Measurements from ENCODE around the gene GNG4. TPM values are rescaled to one million over a fixed set of nuclear protein-coding genes. Genes with fewer than 3 reads are reported as not detected.

GNG4 gene
- total RNA-seq, 1 donor, result 7.3 TPM

- TF ChIP-seq CTCF (IDR thresholded peaks at IDR 0.05; ENCODE audit: insufficient read depth, low read depth, low read length), result no peak
- no peak for DNase-seq (ENCODE audit: low read depth)
- peak within 1 kb of the TSS; percentile 78 for H3K4me3 ChIP-seq (ENCODE audit: low read depth, low read length)
Measured at GRCh38 chr1:235504122-235504493, 145.5 kb downstream of the GNG4 start, which contains the start of gene B3GALNT2. TSS of gene B3GALNT2 (minus strand) at chr1:235504452. CDS start at chr1:235504252, 200 bp downstream.

GRCh38 chr1:235503403-235504121 lies 146.0 kb downstream of the GNG4 start:
- DNase-seq (ENCODE audit: low read depth), result peak; percentile 61
- peak overlapping the region; percentile 69 for H3K4me3 ChIP-seq (ENCODE audit: low read depth, low read length)
- TF ChIP-seq CTCF (IDR thresholded peaks at IDR 0.05; ENCODE audit: insufficient read depth, low read depth, low read length), result no peak

- TF ChIP-seq CTCF (IDR thresholded peaks at IDR 0.05; ENCODE audit: insufficient read depth, low read depth, low read length), result no peak
- peak; percentile 79 for DNase-seq (ENCODE audit: low read depth)
- peak overlapping the region; percentile 69 for H3K4me3 ChIP-seq (ENCODE audit: low read depth, low read length)
Measured at GRCh38 chr1:235502601-235503402, 146.8 kb downstream of the GNG4 start.

- peak; percentile 28 for DNase-seq (ENCODE audit: low read depth)
- no peak overlapping the region for H3K4me3 ChIP-seq (ENCODE audit: low read depth, low read length)
- no peak for TF ChIP-seq CTCF (IDR thresholded peaks at IDR 0.05; ENCODE audit: insufficient read depth, low read depth, low read length)
Measured at GRCh38 chr1:235500971-235501540, 148.5 kb downstream of the GNG4 start.

Small RNA genes within 50 kb of the gene (small RNA-seq; reads per million reads assigned to genes)
- gene MTCO3P46, result not detected
- not detected for gene MTND4LP21

Other genes starting within 250 kb of the GNG4 start
- gene B3GALNT2, start 145.3 kb downstream of the GNG4 start, total RNA-seq, result 48.0 and 74.3 TPM in 2 replicates
- 56.7 and 88.9 TPM in 2 replicates for gene LYST, start 217.1 kb upstream of the GNG4 start, total RNA-seq